H1 (cell line): ENCODE data around the gene CXCL11. TPM values are rescaled to one million over a fixed set of nuclear protein-coding genes. Genes with fewer than 3 reads are reported as not detected.

Experiments
- CTCF ChIA-PET: fragments of 300-600 bp; sonication (Branson Sonifier 250); formaldehyde crosslinking; loops from one replicate; lab custom pipeline; 2021; ENCODE audit not compliant: partially characterized antibody; lab: Charles Lee
- POLR2A ChIA-PET: fragments of 300-600 bp; sonication (Branson Sonifier 250); formaldehyde crosslinking; loops from one replicate; lab custom pipeline; 2021; ENCODE audit warnings: inconsistent platforms; ENCODE audit not compliant: partially characterized antibody; lab: Charles Lee
- DNase-seq, 2 experiments: peaks; one replicate each; pipeline versions ENCODE4 v3.0.0 to v3.0.0-alpha.2; 2010 to 2022; ENCODE audit warnings: low spot score in 2 of 2, low read depth in 1 of 2, mixed read lengths in 1 of 2
- FAIRE-seq: peaks from 2 replicates; lab custom pipeline; 2011; peaks lifted over from hg19 to GRCh38; lab: Jason Lieb, UNC
- H2AFZ ChIP-seq: 2 replicates; pipeline ENCODE4 v1.8.1; 2012; ENCODE audit warnings: low read length, inconsistent platforms
- H2AK5ac ChIP-seq: 2 replicates; pipeline ENCODE4 v1.6.1; 2013; ENCODE audit warnings: low read depth, low read length
- H2BK120ac ChIP-seq: replicated peaks from 2 replicates; pipeline ENCODE3; 2013; ENCODE audit warnings: low read depth, low read length, inconsistent platforms
- H2BK12ac ChIP-seq: 2 replicates; pipeline ENCODE4 v1.6.1; 2013; ENCODE audit warnings: low read depth, low read length
- H2BK15ac ChIP-seq: 2 replicates; pipeline ENCODE4 v1.6.1; 2013; ENCODE audit warnings: low read length
- H2BK20ac ChIP-seq: 2 replicates; pipeline ENCODE4 v1.6.1; 2013; ENCODE audit warnings: low read length
- H2BK5ac ChIP-seq: 2 replicates; pipeline ENCODE4 v1.6.1; 2013; ENCODE audit warnings: low read depth, low read length
- H3K14ac ChIP-seq: 2 replicates; pipeline ENCODE4 v1.6.1; 2013; ENCODE audit warnings: inconsistent platforms; ENCODE audit not compliant: insufficient read length
- H3K18ac ChIP-seq: 2 replicates; pipeline ENCODE4 v1.6.1; 2013; ENCODE audit warnings: low read length; ENCODE audit errors: extremely low read depth
- H3K23ac ChIP-seq: 2 replicates; pipeline ENCODE4 v1.6.1; 2013; ENCODE audit warnings: inconsistent platforms; ENCODE audit not compliant: insufficient read length
- H3K23me2 ChIP-seq: 2 replicates; pipeline ENCODE4 v1.6.1; 2013; ENCODE audit warnings: low read depth, low read length
- H3K27ac ChIP-seq: 2 replicates; pipeline ENCODE4 v1.6.1; 2011; ENCODE audit warnings: low read depth, low read length, inconsistent platforms
- H3K27me3 ChIP-seq, 4 experiments: replicated peaks in 1 of 4; 1 replicate in 1 of 4; 2 replicates in 3 of 4; pipeline versions ENCODE4 v1.6.1 to v1.8.1; 2011 to 2013; ENCODE audit warnings: low read length in 3 of 4, mild to moderate bottlenecking in 3 of 4, inconsistent platforms in 2 of 4, mixed read lengths in 2 of 4, moderate library complexity in 1 of 4; ENCODE audit not compliant: control insufficient read depth in 3 of 4, insufficient read depth in 3 of 4; ENCODE audit errors: extremely low read depth in 1 of 4
- H3K36me3 ChIP-seq, 4 experiments: 2 replicates each; pipeline versions ENCODE4 v1.6.1 to v1.8.1; 2011 to 2013; ENCODE audit warnings: mild to moderate bottlenecking in 4 of 4, low read length in 3 of 4, moderate library complexity in 2 of 4, control low read depth in 1 of 4, inconsistent platforms in 1 of 4; ENCODE audit not compliant: insufficient read depth in 4 of 4, control insufficient read depth in 2 of 4
- H3K4ac ChIP-seq: replicated peaks from 2 replicates; pipeline ENCODE3; 2013; ENCODE audit warnings: low read length, low read depth, mixed read lengths, inconsistent platforms; ENCODE audit not compliant: insufficient read length
- H3K4me1 ChIP-seq, 4 experiments: replicated peaks in 1 of 4; 1 replicate in 1 of 4; 2 replicates in 3 of 4; pipeline versions ENCODE4 v1.6.1 to v1.8.1; 2011 to 2013; ENCODE audit warnings: low read length in 3 of 4, inconsistent platforms in 2 of 4, mixed read lengths in 1 of 4; ENCODE audit not compliant: insufficient read depth in 4 of 4, control insufficient read depth in 3 of 4
- H3K4me2 ChIP-seq, 2 experiments: 2 replicates each; pipeline versions ENCODE4 v1.6.1 to v1.8.1; 2011 to 2013; ENCODE audit warnings: low read depth in 2 of 2, low read length in 2 of 2, control low read depth in 1 of 2, inconsistent platforms in 1 of 2, mild to moderate bottlenecking in 1 of 2; ENCODE audit not compliant: insufficient read depth in 1 of 2
- H3K4me3 ChIP-seq, 4 experiments: fragments of 200-600, 300-600 bp in 1 of 4; sonication (generic), shearing (Covaris generic), sonication (Bioruptor Twin) in 1 of 4; 2 replicates each; pipeline versions ENCODE4 v1.5.1 to v1.8.1; 2011 to 2016; ENCODE audit warnings: low read length in 4 of 4, low read depth in 3 of 4, control low read depth in 2 of 4, inconsistent platforms in 2 of 4, mild to moderate bottlenecking in 2 of 4, mixed read lengths in 1 of 4, moderate library complexity in 1 of 4; ENCODE audit not compliant: insufficient read depth in 2 of 4; ENCODE audit errors: extremely low read depth in 1 of 4
- H3K56ac ChIP-seq: replicated peaks from 2 replicates; pipeline ENCODE3; 2013; ENCODE audit warnings: low read depth, mild to moderate bottlenecking, mixed read lengths, low read length, inconsistent platforms; ENCODE audit not compliant: insufficient read length
- H3K79me1 ChIP-seq: 2 replicates; pipeline ENCODE4 v1.6.1; 2013; ENCODE audit warnings: low read depth, low read length, control low read depth
- H3K79me2 ChIP-seq, 2 experiments: 2 replicates each; pipeline versions ENCODE4 v1.6.1 to v1.8.1; 2012 to 2013; ENCODE audit warnings: low read length in 2 of 2, mild to moderate bottlenecking in 2 of 2, inconsistent platforms in 1 of 2; ENCODE audit not compliant: insufficient read depth in 2 of 2, control insufficient read depth in 1 of 2
- H3K9ac ChIP-seq, 4 experiments: replicated peaks in 1 of 4; 1 replicate in 1 of 4; 2 replicates in 3 of 4; pipeline versions ENCODE4 v1.6.1 to v1.8.1; 2011 to 2013; ENCODE audit warnings: low read depth in 3 of 4, low read length in 3 of 4, control low read depth in 2 of 4, mild to moderate bottlenecking in 2 of 4, moderate library complexity in 2 of 4, inconsistent platforms in 1 of 4; ENCODE audit errors: extremely low read depth in 1 of 4
- H3K9me3 ChIP-seq, 2 experiments: 2 replicates each; pipeline versions ENCODE4 v1.6.1 to v1.8.1; 2012 to 2013; ENCODE audit warnings: mild to moderate bottlenecking in 2 of 2, moderate library complexity in 2 of 2, control low read depth in 1 of 2, inconsistent platforms in 1 of 2, low read depth in 1 of 2, low read length in 1 of 2, mixed read lengths in 1 of 2; ENCODE audit not compliant: insufficient read depth in 2 of 2
- H4K20me1 ChIP-seq, 2 experiments: replicated peaks in 1 of 2; 2 replicates each; pipeline versions ENCODE3 to v1.8.1; 2011 to 2013; ENCODE audit warnings: inconsistent platforms in 2 of 2, low read length in 2 of 2, mild to moderate bottlenecking in 1 of 2; ENCODE audit not compliant: insufficient read depth in 2 of 2, control insufficient read depth in 1 of 2
- H4K5ac ChIP-seq: 2 replicates; pipeline ENCODE4 v1.6.1; 2013; ENCODE audit warnings: low read length, low read depth, mixed read lengths, inconsistent platforms; ENCODE audit not compliant: insufficient read length
- H4K8ac ChIP-seq: 2 replicates; pipeline ENCODE4 v1.8.0; 2013; ENCODE audit warnings: mild to moderate bottlenecking, moderate library complexity, low read length, inconsistent platforms; ENCODE audit not compliant: insufficient read depth; ENCODE audit errors: extremely low read depth
- H4K91ac ChIP-seq: replicated peaks from 2 replicates; pipeline ENCODE3; 2013; ENCODE audit warnings: low read length, mixed read lengths, inconsistent platforms; ENCODE audit not compliant: insufficient read length
- ATF2 ChIP-seq: IDR thresholded peaks from 2 replicates; pipeline ENCODE4 v1.6.1; 2012; ENCODE audit warnings: low read length, inconsistent platforms
- BACH1 ChIP-seq: IDR thresholded peaks from 2 replicates; pipeline ENCODE4 v1.6.1; 2012; ENCODE audit warnings: low read length, improper control_type of control experiment
- BCL11A ChIP-seq, 2 experiments: IDR thresholded peaks; one replicate each; pipeline ENCODE4 v1.6.1; 2011; ENCODE audit warnings: low read depth in 2 of 2, low read length in 2 of 2, mild to moderate bottlenecking in 2 of 2
- EGR1 ChIP-seq: IDR thresholded peaks from 2 replicates; pipeline ENCODE4 v1.6.1; 2011; ENCODE audit warnings: low read depth, low read length, borderline replicate concordance
- HDAC2 ChIP-seq, 2 experiments: fragments of 300-600 bp in 1 of 2; sonication (generic) in 1 of 2; IDR thresholded peaks; 2 replicates each; pipeline ENCODE4 v1.6.1; 2011 to 2012; ENCODE audit warnings: low read depth in 2 of 2, low read length in 2 of 2, mild to moderate bottlenecking in 2 of 2, moderate library complexity in 2 of 2, borderline replicate concordance in 1 of 2, inconsistent platforms in 1 of 2
- JUN ChIP-seq: IDR thresholded peaks from 2 replicates; pipeline ENCODE4 v1.6.1; 2011; ENCODE audit warnings: low read depth, mild to moderate bottlenecking, improper control_type of control experiment, low read length
- KDM1A ChIP-seq: fragments of 200-600, 300-600 bp; sonication (generic); IDR thresholded peaks from 2 replicates; pipeline ENCODE4 v1.7.1; 2016; ENCODE audit warnings: mild to moderate bottlenecking, low read length, borderline replicate concordance
- PHF8 ChIP-seq: fragments of 200-600 bp; sonication (generic); conservative IDR thresholded peaks from 2 replicates; pipeline ENCODE4 v1.7.1; 2012; ENCODE audit warnings: low read depth, mild to moderate bottlenecking, inconsistent platforms, low read length, moderate library complexity
- SIX5 ChIP-seq: IDR thresholded peaks from 2 replicates; pipeline ENCODE4 v1.6.1; 2011; ENCODE audit warnings: mild to moderate bottlenecking, low read depth, low read length
- SP2 ChIP-seq: IDR thresholded peaks from 2 replicates; pipeline ENCODE4 v1.6.1; 2012; ENCODE audit warnings: mild to moderate bottlenecking, low read length, inconsistent platforms
- USF2 ChIP-seq: IDR thresholded peaks from 2 replicates; pipeline ENCODE4 v1.6.1; 2011; ENCODE audit warnings: low read length, improper control_type of control experiment
- YY1 ChIP-seq: IDR thresholded peaks from 2 replicates; pipeline ENCODE4 v1.6.1; 2011; ENCODE audit warnings: low read depth, mild to moderate bottlenecking, low read length
- WGBS, 2 experiments: shearing (Covaris generic) in 1 of 2; methylation state at CpG; one replicate each; pipeline versions ENCODE4 v1.1.6 to v1.1.7; 2013 to 2015; ENCODE audit warnings: low lambda C conversion rate in 2 of 2, mixed read lengths in 2 of 2, inconsistent platforms in 1 of 2, low coverage in 1 of 2, missing lambda C conversion rate in 1 of 2; ENCODE audit not compliant: insufficient replicate concordance in 2 of 2, insufficient coverage in 1 of 2, insufficient read length in 1 of 2; ENCODE audit errors: extremely low coverage in 1 of 2, missing lambda C conversion rate in 1 of 2; 5-methylcytosine and 5-hydroxymethylcytosine counted together
- polyA plus RNA-seq, 7 experiments: library from polyadenylated mRNA; depleted of rRNA in 3 of 7; stranded (reverse) in 5 of 7; unstranded in 2 of 7; fragments of >200 nt in 5 of 7; fragments of 200-250 nt in 2 of 7; gene quantifications; 1 replicate in 5 of 7; 2 replicates in 1 of 7; 4 replicates in 1 of 7; pipeline versions ENCODE4 v1.2.1 to v1.2.3, GENCODE V29; 2011 to 2013; ENCODE audit warnings: missing spikeins in 2 of 7, mixed read lengths in 2 of 7
- total RNA-seq: library from RNA; stranded (reverse); fragmentation: NEBNext Ultra II Directional; extraction: Animal tissue kit (Norgen Biotek cat#: 25700); gene quantifications from 2 replicates; pipeline ENCODE4 v1.2.1, GENCODE V29; 2021

Gene CXCL11
- total and polyA plus RNA-seq, 2 of the 8 experiments (the other 6 are each of a cell fraction or from before 2014, with no cell fraction given), result 0.18 TPM; not detected in 1

DNA sequence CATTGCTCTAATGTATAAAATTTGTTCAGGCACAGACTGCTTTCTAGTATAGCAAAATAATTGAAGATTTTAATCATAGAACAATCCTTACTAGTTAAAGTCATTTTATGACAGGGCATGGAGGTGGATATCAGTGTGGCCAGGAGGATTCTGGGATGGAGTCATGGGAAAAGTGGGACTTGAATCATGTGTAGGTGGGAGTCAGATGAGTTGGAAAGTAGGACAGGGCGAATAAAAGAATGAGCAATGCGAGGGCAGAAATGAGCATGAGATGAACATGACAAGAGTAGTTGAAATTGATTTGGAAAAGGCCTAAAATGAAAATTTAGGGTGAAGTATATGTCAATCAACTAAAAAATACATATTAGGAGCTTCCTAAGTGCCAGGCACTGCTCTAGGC is 37.9 kb downstream of the CXCL11 start:
- Histone ChIP-seq H3K14ac (no peak overlapping the region), H2AK5ac (no peak overlapping the region), H3K9me3 (no peaks in the 10 kb centered on the region), H2BK20ac (no peak overlapping the region), H3K36me3 (no peaks in the 10 kb centered on the region), H4K8ac (no peak overlapping the region), H3K4me1 (no peaks in the 10 kb centered on the region), H2BK12ac (no peak overlapping the region), H3K4me2 (no peak overlapping the region), H3K23ac (no peak overlapping the region), H4K5ac (no peak overlapping the region), H3K23me2 (no peaks in the 10 kb centered on the region), H3K9ac (no peak overlapping the region), H2AFZ (no peak overlapping the region), H4K20me1 (no peaks in the 10 kb centered on the region), H3K27me3 (no peaks in the 10 kb centered on the region), H4K91ac (no peak overlapping the region), H3K4me3 (no peak overlapping the region), H2BK120ac (no peak overlapping the region), H3K27ac (no peak overlapping the region), H3K18ac (no peak overlapping the region), H2BK15ac (no peak overlapping the region), H3K56ac (no peak overlapping the region), H3K79me1 (no peaks in the 10 kb centered on the region), H3K79me2 (no peaks in the 10 kb centered on the region), H3K4ac (no peak overlapping the region), H2BK5ac (no peak overlapping the region)
- ChIA-PET POLR2A (no interaction called here), CTCF (interaction anchor here (2.7 to 7.2 kb wide), 4 partner anchors 56 to 91 kb away, joined by 25 to 89 read pairs (median 58); no protein-coding TSS in a partner anchor)
- DNase-seq (no peak), FAIRE-seq (no peak)
- 90% methylated on average over 2 of the region's 2 CpGs; no CpG with 5 or more reads in 1 of the 2 experiments for WGBS, 2 experiments
- TF ChIP-seq JUN, result no peak
- TF ChIP-seq ATF2, result no peak
- no peak for TF ChIP-seq YY1
- no peak for TF ChIP-seq EGR1
- no peak for TF ChIP-seq KDM1A
- no peak for TF ChIP-seq SIX5
- TF ChIP-seq PHF8, result no peak
- TF ChIP-seq SP2, result no peak
- no peak for TF ChIP-seq BCL11A (IDR thresholded peaks at IDR 0.05; ENCODE audit: low read depth in 2 of 2, low read length in 2 of 2)
- TF ChIP-seq USF2, result no peak
- TF ChIP-seq BACH1, result no peak
- TF ChIP-seq HDAC2 (IDR thresholded peaks at IDR 0.05; ENCODE audit: borderline replicate concordance in 1 of 2, low read depth in 2 of 2, low read length in 2 of 2), result no peak
